Right atrium auricular region (tissue), 2 donors: ENCODE data around the gene PTPN1. TPM values are rescaled to one million over a fixed set of nuclear protein-coding genes. Genes with fewer than 3 reads are reported as not detected.

ENCODE experiments used
- DNase-seq: peaks from one replicate; pipeline ENCODE4 v3.0.0-alpha.2; 2019; ENCODE audit warnings: low spot score
- H3K27ac ChIP-seq, 2 donors: fragments of 200-600 bp; sonication (generic); 1 replicate in 1 of 2; 2 replicates in 1 of 2; pipeline ENCODE4 v1.5.1; 2016 to 2019
- H3K27me3 ChIP-seq, 2 donors: fragments of 200-600 bp; sonication (generic); one replicate each; pipeline versions ENCODE4 v1.5.1 to v1.6.0; 2017 to 2019
- H3K36me3 ChIP-seq: fragments of 200-600 bp; sonication (generic); one replicate; pipeline ENCODE4 v1.5.1; 2016
- H3K4me1 ChIP-seq, 2 donors: fragments of 200-600 bp; sonication (generic); one replicate each; pipeline versions ENCODE4 v1.5.1 to v1.6.0; 2017 to 2019
- H3K4me3 ChIP-seq, 2 donors: fragments of 200-600 bp; sonication (generic); 1 replicate in 1 of 2; 2 replicates in 1 of 2; pipeline ENCODE4 v1.5.1; 2017 to 2019; ENCODE audit warnings: mild to moderate bottlenecking in 1 of 2, moderate library complexity in 1 of 2
- H3K9me3 ChIP-seq, 2 donors: fragments of 200-600 bp; sonication (generic); one replicate each; pipeline ENCODE4 v1.5.1; 2019
- total RNA-seq, 2 donors: library from RNA; depleted of rRNA; stranded (reverse); fragments of >200 nt; gene quantifications; one replicate each; pipeline ENCODE4 v1.1.0, GENCODE V29; 2016
- TF ChIP-seq, protein P1 (sequence below), 2 donors: fragments of 200-600 bp; sonication (generic); IDR thresholded peaks; one replicate each; pipeline ENCODE4 v1.5.1; 2019; ENCODE audit warnings: antibody characterized with exemption in 2 of 2

PTPN1 gene
- total RNA-seq, 2 donors from 2014 or later = 28.1 to 38.7 TPM

DNA sequence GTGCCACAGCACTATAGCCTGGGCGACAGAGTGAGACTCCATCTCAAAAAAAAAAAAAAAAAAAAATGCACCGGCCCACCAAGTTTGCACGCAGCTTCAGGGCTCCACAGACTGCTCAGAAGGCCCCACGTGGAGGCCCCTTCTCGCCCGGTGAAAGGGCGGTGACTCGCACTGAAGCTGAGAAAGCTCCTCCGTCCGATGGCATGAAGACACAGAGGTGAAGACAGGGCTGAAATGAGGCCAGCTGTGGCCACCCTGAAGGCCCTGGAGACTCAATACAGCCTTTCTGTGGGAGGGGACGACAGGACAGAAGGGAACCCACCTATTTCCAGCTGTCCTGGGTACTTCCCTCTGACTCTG is 84.0 kb downstream of the PTPN1 start:
- Histone ChIP-seq H3K4me1 (peaks cover 0 to 42% of the 10 kb centered on the region in 2 donors), H3K4me3 (no peak overlapping the region), H3K9me3 (no peaks in the 10 kb centered on the region), H3K27ac (no peak overlapping the region), H3K27me3 (no peaks in the 10 kb centered on the region), H3K36me3 (no peaks in the 10 kb centered on the region)
- TF ChIP-seq, protein P1, sequence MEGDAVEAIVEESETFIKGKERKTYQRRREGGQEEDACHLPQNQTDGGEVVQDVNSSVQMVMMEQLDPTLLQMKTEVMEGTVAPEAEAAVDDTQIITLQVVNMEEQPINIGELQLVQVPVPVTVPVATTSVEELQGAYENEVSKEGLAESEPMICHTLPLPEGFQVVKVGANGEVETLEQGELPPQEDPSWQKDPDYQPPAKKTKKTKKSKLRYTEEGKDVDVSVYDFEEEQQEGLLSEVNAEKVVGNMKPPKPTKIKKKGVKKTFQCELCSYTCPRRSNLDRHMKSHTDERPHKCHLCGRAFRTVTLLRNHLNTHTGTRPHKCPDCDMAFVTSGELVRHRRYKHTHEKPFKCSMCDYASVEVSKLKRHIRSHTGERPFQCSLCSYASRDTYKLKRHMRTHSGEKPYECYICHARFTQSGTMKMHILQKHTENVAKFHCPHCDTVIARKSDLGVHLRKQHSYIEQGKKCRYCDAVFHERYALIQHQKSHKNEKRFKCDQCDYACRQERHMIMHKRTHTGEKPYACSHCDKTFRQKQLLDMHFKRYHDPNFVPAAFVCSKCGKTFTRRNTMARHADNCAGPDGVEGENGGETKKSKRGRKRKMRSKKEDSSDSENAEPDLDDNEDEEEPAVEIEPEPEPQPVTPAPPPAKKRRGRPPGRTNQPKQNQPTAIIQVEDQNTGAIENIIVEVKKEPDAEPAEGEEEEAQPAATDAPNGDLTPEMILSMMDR (IDR thresholded peaks at IDR 0.05) = no peak
- no peak for DNase-seq

DNA sequence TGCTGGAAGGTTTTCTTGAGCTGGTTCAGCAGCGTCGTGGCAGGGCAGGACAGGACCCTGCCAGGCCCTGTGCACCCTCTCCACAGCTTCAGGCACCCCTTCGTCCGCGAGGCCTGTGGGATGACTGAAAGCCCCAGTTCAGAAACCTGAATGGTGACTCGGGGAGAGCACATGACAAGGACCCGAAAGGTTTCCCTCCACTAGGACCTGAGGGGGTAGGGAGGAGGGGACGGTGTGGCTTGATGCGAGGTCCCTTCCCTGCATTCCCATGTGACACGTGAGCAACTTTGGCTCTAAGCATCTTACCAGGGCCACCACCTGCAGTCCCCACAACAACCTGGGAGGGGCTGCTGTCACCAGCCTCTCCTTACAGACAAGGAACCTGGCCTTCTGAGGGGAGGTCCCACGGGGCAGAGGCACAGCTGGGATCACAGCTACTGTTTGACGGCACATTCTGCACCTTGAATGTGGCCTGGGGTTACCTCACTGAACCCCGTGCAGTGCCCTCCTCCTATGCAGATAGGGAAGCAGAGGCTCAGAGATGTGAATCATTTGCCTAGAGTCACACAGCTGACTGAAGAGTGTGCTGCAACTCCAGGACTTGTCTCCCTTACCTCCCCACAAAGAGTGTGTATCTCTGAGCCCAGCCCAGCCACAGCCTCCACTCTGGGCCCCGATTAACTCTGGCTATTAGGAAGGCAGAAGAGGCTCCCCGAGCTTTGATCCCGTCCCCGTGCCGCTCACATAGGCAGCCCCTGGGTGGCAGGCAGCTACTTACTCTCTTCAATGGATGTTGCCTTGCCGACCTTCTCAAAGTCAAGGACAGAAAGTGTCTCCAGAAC is 84.6 kb downstream of the PTPN1 start:
- Histone ChIP-seq H3K4me1 (peaks cover 0 to 42% of the 10 kb centered on the region in 2 donors), H3K27me3 (no peaks in the 10 kb centered on the region), H3K27ac (no peak overlapping the region), H3K9me3 (no peaks in the 10 kb centered on the region), H3K36me3 (no peaks in the 10 kb centered on the region), H3K4me3 (no peak overlapping the region)
- no peak for DNase-seq
- TF ChIP-seq, protein P1 (IDR thresholded peaks at IDR 0.05) = no peak

DNA sequence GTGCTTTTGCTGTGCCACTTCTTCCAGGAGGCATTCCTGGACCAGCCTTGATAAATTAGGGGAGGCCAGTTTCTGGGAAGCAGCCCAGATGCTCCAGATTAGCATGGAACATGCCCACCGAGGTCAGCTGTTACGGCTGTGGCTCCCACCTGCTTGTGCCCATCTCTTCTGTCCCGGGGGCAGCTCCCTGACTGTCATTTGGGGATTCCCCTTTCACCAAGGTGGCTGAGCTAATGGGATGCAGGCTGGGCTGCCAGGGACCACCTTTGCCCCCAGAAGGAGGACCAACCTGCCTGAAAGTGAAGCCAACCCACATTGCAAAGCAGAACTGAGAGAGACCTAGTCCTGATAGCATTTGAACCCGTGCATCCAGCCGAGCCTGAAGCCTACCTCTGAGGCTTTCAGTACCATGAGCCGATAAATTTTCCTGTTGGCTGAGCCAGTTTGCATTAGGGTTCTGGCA is 85.3 kb downstream of the PTPN1 start:
- H3K4me1 ChIP-seq = peaks cover 0 to 42% of the 10 kb centered on the region in 2 donors
- TF ChIP-seq, protein P1 (IDR thresholded peaks at IDR 0.05) = no peak
- H3K27me3 ChIP-seq = no peaks in the 10 kb centered on the region
- H3K9me3 ChIP-seq = no peaks in the 10 kb centered on the region
- no peak overlapping the region for H3K4me3 ChIP-seq
- H3K36me3 ChIP-seq = no peaks in the 10 kb centered on the region
- DNase-seq = no peak
- H3K27ac ChIP-seq = no peak overlapping the region

DNA sequence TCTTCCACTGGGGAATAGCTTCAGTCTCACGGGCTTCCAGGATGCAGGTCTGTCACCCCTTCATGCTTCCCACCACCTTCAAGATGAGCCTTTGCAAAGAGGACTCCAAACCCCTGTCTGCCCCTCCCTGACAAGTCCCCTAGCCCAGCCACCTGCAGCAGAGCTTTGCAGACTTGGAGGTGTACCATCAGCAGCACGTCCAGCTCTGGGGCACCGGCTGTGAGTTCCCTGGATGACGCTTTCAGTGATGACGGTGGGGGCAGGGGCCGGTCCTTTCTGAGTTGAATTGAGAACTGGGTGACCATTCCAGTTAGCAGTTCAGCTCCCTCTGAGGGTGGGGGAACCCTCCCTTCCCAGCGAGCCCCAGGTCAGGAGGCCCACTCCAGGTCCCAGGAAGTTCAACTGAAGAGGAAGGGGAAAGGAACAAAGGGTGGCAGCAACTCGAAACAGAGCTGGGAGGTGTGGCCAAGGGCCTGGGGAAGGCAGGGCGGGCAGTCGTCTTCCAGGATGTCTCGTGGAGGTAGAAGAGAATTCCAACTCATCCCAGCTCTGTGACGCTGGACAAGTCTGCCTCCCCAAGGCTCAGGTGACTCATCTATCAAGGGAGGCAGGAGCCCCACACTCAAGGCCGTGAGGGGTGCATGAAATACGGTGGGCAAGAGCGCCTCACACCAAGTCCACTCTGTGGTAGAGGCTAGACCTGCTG is 86.0 kb downstream of the PTPN1 start:
- H3K36me3 ChIP-seq = no peaks in the 10 kb centered on the region
- TF ChIP-seq, protein P1 (IDR thresholded peaks at IDR 0.05) = no peak
- H3K4me3 ChIP-seq = no peak overlapping the region
- no peaks in the 10 kb centered on the region for H3K27me3 ChIP-seq
- peaks cover 0 to 42% of the 10 kb centered on the region in 2 donors for H3K4me1 ChIP-seq
- no peaks in the 10 kb centered on the region for H3K9me3 ChIP-seq
- no peak overlapping the region for H3K27ac ChIP-seq
- no peak for DNase-seq

DNA sequence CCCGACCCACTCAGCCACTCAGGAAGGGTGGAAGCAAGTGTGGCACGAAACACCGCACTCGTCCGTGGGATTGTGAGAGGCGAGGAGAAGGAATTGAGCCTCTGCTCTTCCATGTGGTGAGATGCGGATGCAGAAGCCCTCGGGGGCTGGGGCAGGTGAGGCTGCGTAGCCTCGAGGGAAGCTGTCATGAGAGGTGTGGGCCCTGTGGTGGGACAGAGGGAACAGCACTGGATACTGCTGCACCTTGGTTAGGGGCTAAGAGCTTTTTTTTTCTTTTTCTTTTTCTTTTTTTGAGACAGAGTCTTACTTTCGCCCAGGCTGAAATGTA is 86.5 kb downstream of the PTPN1 start:
- DNase-seq = no peak
- Histone ChIP-seq H3K27me3 (no peaks in the 10 kb centered on the region), H3K4me1 (peaks cover 0 to 39% of the 10 kb centered on the region in 2 donors), H3K4me3 (no peak overlapping the region), H3K9me3 (no peaks in the 10 kb centered on the region), H3K27ac (no peak overlapping the region), H3K36me3 (no peaks in the 10 kb centered on the region)
- TF ChIP-seq, protein P1 (IDR thresholded peaks at IDR 0.05) = no peak
